ENCODE measurements around the gene PSMA5.

DNA sequence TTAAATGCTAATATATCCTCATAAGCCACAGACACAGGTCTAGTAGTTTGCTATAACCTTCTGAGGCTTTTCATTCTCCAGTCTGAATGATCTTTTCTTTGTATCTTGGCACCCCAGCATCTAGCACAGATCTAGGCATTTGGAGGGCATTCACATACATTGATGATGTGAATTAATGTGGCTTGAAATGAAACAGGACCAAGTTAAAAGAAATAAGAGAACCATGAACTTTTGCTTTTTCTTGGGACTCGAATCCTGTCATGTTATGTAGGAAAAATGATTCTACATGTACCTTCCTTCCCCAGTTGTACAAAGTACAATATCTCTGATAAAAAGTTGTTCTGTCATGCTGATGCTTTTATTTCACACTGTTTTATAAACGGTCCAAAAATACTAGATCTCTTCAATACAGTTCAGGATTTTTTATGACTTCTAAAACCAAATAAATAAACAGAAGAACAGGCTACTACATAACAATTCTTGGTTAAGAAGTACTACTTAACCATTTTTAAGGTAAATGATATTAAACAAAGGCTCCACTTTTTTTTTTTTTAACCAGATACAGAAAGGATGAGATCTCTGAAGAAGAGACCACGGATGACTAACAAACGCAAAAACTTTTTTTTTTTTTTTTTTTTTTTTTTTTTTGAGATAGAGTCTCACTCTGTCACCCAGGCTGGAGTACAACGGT, 31.5 kb downstream of the PSMA5 start:
- no peak for TF ChIP-seq ZNF274 (IDR thresholded peaks at IDR 0.05; ENCODE audit: low read depth, low read length)
- TF ChIP-seq YY1 (IDR thresholded peaks at IDR 0.05; ENCODE audit: insufficient read depth, insufficient read length) = no peak
- no peak for TF ChIP-seq SUZ12 (IDR thresholded peaks at IDR 0.05; ENCODE audit: extremely low read depth, insufficient read depth, insufficient read length)
